Measurements from ENCODE around the gene C14orf180. TPM values are rescaled to one million over a fixed set of nuclear protein-coding genes. Genes with fewer than 3 reads are reported as not detected.

Gene C14orf180
- total and polyA plus RNA-seq, 2 of the 8 experiments (the other 6 are each of a cell fraction or from before 2014, with no cell fraction given) = not detected

GRCh38 chr14:104595116-104595675 lies 15.6 kb downstream of the C14orf180 start:
- H3K23ac ChIP-seq (ENCODE audit: insufficient read length) = no peak overlapping the region
- no peak overlapping the region for H4K91ac ChIP-seq (replicated peaks; ENCODE audit: insufficient read length, low read length)
- no peak overlapping the region for H2AFZ ChIP-seq (ENCODE audit: low read length)
- H2BK15ac ChIP-seq (ENCODE audit: low read length) = no peak overlapping the region
- H4K20me1 ChIP-seq (replicated peaks in 1 of 2; ENCODE audit: control insufficient read depth in 1 of 2, insufficient read depth in 2 of 2, low read length in 2 of 2) = peaks cover 0 to 6% of the 10 kb centered on the region in 2 experiments
- H3K4me1 ChIP-seq (replicated peaks in 1 of 4; ENCODE audit: control insufficient read depth in 3 of 4, insufficient read depth in 4 of 4, low read length in 3 of 4) = no peaks in the 10 kb centered on the region; a peak in 1 of 7 replicates
- H2BK12ac ChIP-seq (ENCODE audit: low read depth, low read length) = no peak overlapping the region
- H4K5ac ChIP-seq (ENCODE audit: insufficient read length, low read depth, low read length) = no peak overlapping the region
- H3K56ac ChIP-seq (replicated peaks; ENCODE audit: insufficient read length, low read depth, low read length) = no peak overlapping the region
- 85% methylated on average over 12 of the region's 14 CpGs; no CpG with 5 or more reads in 1 of the 2 experiments for WGBS, 2 experiments (ENCODE audit: extremely low coverage in 1 of 2, insufficient coverage in 1 of 2, insufficient read length in 1 of 2, insufficient replicate concordance in 2 of 2, low coverage in 1 of 2, low lambda C conversion rate in 2 of 2, missing lambda C conversion rate in 1 of 2)
- H2BK5ac ChIP-seq (ENCODE audit: low read depth, low read length) = no peak overlapping the region
- POLR2A ChIA-PET (ENCODE audit: partially characterized antibody) = no interaction called here
- no peak overlapping the region for H3K14ac ChIP-seq (ENCODE audit: insufficient read length)
- H3K23me2 ChIP-seq (ENCODE audit: low read depth, low read length) = no peaks in the 10 kb centered on the region
- no peaks in the 10 kb centered on the region for H3K9me3 ChIP-seq (ENCODE audit: insufficient read depth in 2 of 2, low read depth in 1 of 2, low read length in 1 of 2)
- CTCF ChIA-PET (ENCODE audit: partially characterized antibody) = interaction anchor here (0.6 to 3.0 kb wide), 4 partner anchors 12 to 658 kb away, joined by 3 to 11 read pairs (median 4); no protein-coding TSS in a partner anchor
- DNase-seq (ENCODE audit: low read depth in 1 of 2, low spot score in 2 of 2) (no peak), FAIRE-seq (no peak)
- H3K27ac ChIP-seq (ENCODE audit: low read depth, low read length) = no peak overlapping the region
- H3K4ac ChIP-seq (replicated peaks; ENCODE audit: insufficient read length, low read depth, low read length) = no peak overlapping the region
- H3K79me1 ChIP-seq (ENCODE audit: low read depth, low read length) = peaks cover 4% of the 10 kb centered on the region; the same call in 1 of the 2 replicates
- H3K36me3 ChIP-seq (ENCODE audit: control insufficient read depth in 2 of 4, insufficient read depth in 4 of 4, low read length in 3 of 4) = no peaks in the 10 kb centered on the region; a peak in 1 of 8 replicates
- H3K79me2 ChIP-seq (ENCODE audit: control insufficient read depth in 1 of 2, insufficient read depth in 2 of 2, low read length in 2 of 2) = no peaks in the 10 kb centered on the region
- H2BK20ac ChIP-seq (ENCODE audit: low read length) = no peak overlapping the region
- no peaks in the 10 kb centered on the region for H3K27me3 ChIP-seq (replicated peaks in 1 of 4; ENCODE audit: control insufficient read depth in 3 of 4, extremely low read depth in 1 of 4, insufficient read depth in 3 of 4, low read length in 3 of 4)
- H2BK120ac ChIP-seq (replicated peaks; ENCODE audit: low read depth, low read length) = no peak overlapping the region
- no peak overlapping the region for H3K4me2 ChIP-seq (ENCODE audit: insufficient read depth in 1 of 2, low read depth in 2 of 2, low read length in 2 of 2)
- no peak overlapping the region; the same call in 1 of the 2 replicates for H4K8ac ChIP-seq (ENCODE audit: extremely low read depth, insufficient read depth, low read length)
- H2AK5ac ChIP-seq (ENCODE audit: low read depth, low read length) = no peak overlapping the region
- no peak overlapping the region for H3K9ac ChIP-seq (replicated peaks in 1 of 4; ENCODE audit: extremely low read depth in 1 of 4, low read depth in 3 of 4, low read length in 3 of 4)
- no peak overlapping the region for H3K18ac ChIP-seq (ENCODE audit: extremely low read depth, low read length)
- H3K4me3 ChIP-seq (ENCODE audit: extremely low read depth in 1 of 4, insufficient read depth in 2 of 4, low read depth in 3 of 4, low read length in 4 of 4) = no peak overlapping the region
